Hepatocyte (in vitro differentiated cells): ENCODE data around the gene MANF. TPM values are rescaled to one million over a fixed set of nuclear protein-coding genes. Genes with fewer than 3 reads are reported as not detected.

Experiments used
- DNase-seq: peaks from one replicate; pipeline ENCODE4 v3.0.0-alpha.2; 2016; ENCODE audit warnings: low spot score
- H2AFZ ChIP-seq: fragments of 200-600 bp; sonication (generic); 2 replicates; pipeline ENCODE4 v1.6.0; 2016; ENCODE audit warnings: antibody characterized with exemption, mild to moderate bottlenecking
- H3K27ac ChIP-seq: fragments of 200-600 bp; sonication (generic); 2 replicates; pipeline ENCODE4 v1.5.1; 2016; ENCODE audit warnings: mild to moderate bottlenecking
- H3K27me3 ChIP-seq: fragments of 200-600 bp; sonication (generic); 2 replicates; pipeline ENCODE4 v1.6.1; 2016
- H3K36me3 ChIP-seq: fragments of 200-600 bp; sonication (generic); replicated peaks from 2 replicates; pipeline ENCODE4 v1.5.1; 2016; ENCODE audit warnings: low read depth; ENCODE audit not compliant: insufficient read depth
- H3K4me1 ChIP-seq: fragments of 200-600 bp; sonication (generic); 2 replicates; pipeline ENCODE4 v1.5.1; 2016; ENCODE audit warnings: mild to moderate bottlenecking, moderate library complexity; ENCODE audit not compliant: insufficient read depth
- H3K4me2 ChIP-seq: fragments of 200-600 bp; sonication (generic); 2 replicates; pipeline ENCODE4 v1.6.0; 2016
- H3K4me3 ChIP-seq: fragments of 200-600 bp; sonication (generic); 2 replicates; pipeline ENCODE4 v1.5.1; 2016; ENCODE audit warnings: mild to moderate bottlenecking
- H3K79me2 ChIP-seq: fragments of 200-600 bp; sonication (generic); 2 replicates; pipeline ENCODE4 v1.6.0; 2017; ENCODE audit warnings: mild to moderate bottlenecking
- H3K9me2 ChIP-seq: fragments of 200-600 bp; sonication (generic); replicated peaks from 2 replicates; pipeline ENCODE4 v1.6.0; 2017; ENCODE audit warnings: mild to moderate bottlenecking; ENCODE audit not compliant: insufficient read depth
- H3K9me3 ChIP-seq: fragments of 200-600 bp; sonication (generic); 2 replicates; pipeline ENCODE4 v1.5.1; 2016; ENCODE audit warnings: low read depth, mild to moderate bottlenecking
- H4K20me1 ChIP-seq: fragments of 200-600 bp; sonication (generic); 2 replicates; pipeline ENCODE4 v1.6.0; 2016; ENCODE audit warnings: mild to moderate bottlenecking; ENCODE audit not compliant: insufficient read depth, poor library complexity, severe bottlenecking
- EZH2 ChIP-seq: fragments of 200-600 bp; sonication (generic); IDR thresholded peaks from 2 replicates; pipeline ENCODE4 v1.6.1; 2016; ENCODE audit warnings: antibody characterized with exemption, mild to moderate bottlenecking, borderline replicate concordance
- EZH2phosphoT487 ChIP-seq: fragments of 200-600 bp; sonication (generic); IDR thresholded peaks from one replicate; pipeline ENCODE4 v1.6.1; 2018; ENCODE audit warnings: antibody characterized with exemption, mild to moderate bottlenecking, low read depth, moderate library complexity; ENCODE audit not compliant: unreplicated experiment, severe bottlenecking
- WGBS: methylation state at CpG from one replicate; pipeline ENCODE4 v1.1.6; 2016; ENCODE audit warnings: low lambda C conversion rate; ENCODE audit errors: missing lambda C conversion rate; 5-methylcytosine and 5-hydroxymethylcytosine counted together
- polyA plus RNA-seq: library from polyadenylated mRNA; unstranded; fragments of >200 nt; fragmentation: Nextera tagmentation; extraction: Ambion mirVana; gene quantifications from 2 replicates; pipeline ENCODE4 v1.2.1, GENCODE V29; 2016
- total RNA-seq: library from RNA; depleted of rRNA; stranded (reverse); fragments of >200 nt; gene quantifications from 2 replicates; pipeline ENCODE4 v1.2.3, GENCODE V29; 2014
- TF ChIP-seq, protein P1 (sequence below): fragments of 200-600 bp; sonication (generic); IDR thresholded peaks from 2 replicates; pipeline ENCODE4 v1.5.1; 2016; ENCODE audit warnings: antibody characterized with exemption, mild to moderate bottlenecking; ENCODE audit not compliant: poor library complexity

The MANF gene
- total and polyA plus RNA-seq, 2 experiments from 2014 or later = 178 to 225 TPM

GRCh38 chr3:51378726-51379125 is 6.4 kb upstream of the MANF start:
- WGBS = 97% methylated on average over 2 of the region's 2 CpGs
- Histone ChIP-seq H3K4me3 (no peak overlapping the region), H4K20me1 (no peaks in the 10 kb centered on the region), H3K27me3 (no peaks in the 10 kb centered on the region), H3K27ac (no peak overlapping the region), H3K9me2 (no peaks in the 10 kb centered on the region), H2AFZ (no peak overlapping the region), H3K4me2 (no peak overlapping the region), H3K9me3 (no peaks in the 10 kb centered on the region), H3K4me1 (peaks cover 5% of the 10 kb centered on the region), H3K36me3 (no peaks in the 10 kb centered on the region), H3K79me2 (peaks cover 10% of the 10 kb centered on the region)
- TF ChIP-seq, protein P1, sequence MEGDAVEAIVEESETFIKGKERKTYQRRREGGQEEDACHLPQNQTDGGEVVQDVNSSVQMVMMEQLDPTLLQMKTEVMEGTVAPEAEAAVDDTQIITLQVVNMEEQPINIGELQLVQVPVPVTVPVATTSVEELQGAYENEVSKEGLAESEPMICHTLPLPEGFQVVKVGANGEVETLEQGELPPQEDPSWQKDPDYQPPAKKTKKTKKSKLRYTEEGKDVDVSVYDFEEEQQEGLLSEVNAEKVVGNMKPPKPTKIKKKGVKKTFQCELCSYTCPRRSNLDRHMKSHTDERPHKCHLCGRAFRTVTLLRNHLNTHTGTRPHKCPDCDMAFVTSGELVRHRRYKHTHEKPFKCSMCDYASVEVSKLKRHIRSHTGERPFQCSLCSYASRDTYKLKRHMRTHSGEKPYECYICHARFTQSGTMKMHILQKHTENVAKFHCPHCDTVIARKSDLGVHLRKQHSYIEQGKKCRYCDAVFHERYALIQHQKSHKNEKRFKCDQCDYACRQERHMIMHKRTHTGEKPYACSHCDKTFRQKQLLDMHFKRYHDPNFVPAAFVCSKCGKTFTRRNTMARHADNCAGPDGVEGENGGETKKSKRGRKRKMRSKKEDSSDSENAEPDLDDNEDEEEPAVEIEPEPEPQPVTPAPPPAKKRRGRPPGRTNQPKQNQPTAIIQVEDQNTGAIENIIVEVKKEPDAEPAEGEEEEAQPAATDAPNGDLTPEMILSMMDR = no peak
- TF ChIP-seq EZH2phosphoT487 = no peak
- TF ChIP-seq EZH2 = no peak
- DNase-seq = no peak

GRCh38 chr3:51379301-51379700 is 5.8 kb upstream of the MANF start:
- H3K27ac ChIP-seq = no peak overlapping the region
- H3K9me2 ChIP-seq = no peaks in the 10 kb centered on the region
- no peak overlapping the region for H3K4me3 ChIP-seq
- H4K20me1 ChIP-seq = no peaks in the 10 kb centered on the region
- no peak overlapping the region for H2AFZ ChIP-seq
- H3K9me3 ChIP-seq = no peaks in the 10 kb centered on the region
- no peak for DNase-seq
- no peaks in the 10 kb centered on the region for H3K36me3 ChIP-seq
- H3K27me3 ChIP-seq = no peaks in the 10 kb centered on the region
- TF ChIP-seq EZH2phosphoT487 (no peak), EZH2 (no peak)
- TF ChIP-seq, protein P1 = no peak
- H3K79me2 ChIP-seq = peaks cover 15% of the 10 kb centered on the region
- H3K4me1 ChIP-seq = peaks cover 6% of the 10 kb centered on the region
- 89% methylated on average over 8 of the region's 8 CpGs for WGBS
- no peak overlapping the region for H3K4me2 ChIP-seq

- TF ChIP-seq EZH2phosphoT487 (no peak), EZH2 (no peak)
- TF ChIP-seq, protein P1 = no peak
- Histone ChIP-seq H4K20me1 (no peaks in the 10 kb centered on the region), H3K27me3 (no peaks in the 10 kb centered on the region), H3K36me3 (no peaks in the 10 kb centered on the region), H3K4me3 (no peak overlapping the region), H2AFZ (no peak overlapping the region), H3K27ac (no peak overlapping the region), H3K9me3 (no peaks in the 10 kb centered on the region), H3K4me2 (no peak overlapping the region), H3K4me1 (peaks cover 6% of the 10 kb centered on the region), H3K9me2 (no peaks in the 10 kb centered on the region), H3K79me2 (peaks cover 17% of the 10 kb centered on the region)
- 90% methylated on average over 8 of the region's 8 CpGs for WGBS
- DNase-seq = no peak
Observed at GRCh38 chr3:51379746-51380455, 5.2 kb upstream of the MANF start.
